Loucy (cell line): ENCODE data around the gene DPP3.

Experiments used
- EZH2phosphoT487 ChIP-seq: fragments of 200-600 bp; IDR thresholded peaks from 2 replicates; pipeline ENCODE4 v1.6.1; 2018; ENCODE audit warnings: antibody characterized with exemption, mild to moderate bottlenecking, moderate library complexity, borderline replicate concordance
- TF ChIP-seq, protein P1 (sequence below): fragments of 200-600 bp; sonication (generic); conservative IDR thresholded peaks from 2 replicates; pipeline ENCODE4 v1.5.1; 2014; ENCODE audit warnings: mild to moderate bottlenecking, antibody characterized with exemption, low read length

GRCh38 chr11:66494458-66494857, 14.2 kb downstream of the DPP3 start:
- TF ChIP-seq, protein P1, sequence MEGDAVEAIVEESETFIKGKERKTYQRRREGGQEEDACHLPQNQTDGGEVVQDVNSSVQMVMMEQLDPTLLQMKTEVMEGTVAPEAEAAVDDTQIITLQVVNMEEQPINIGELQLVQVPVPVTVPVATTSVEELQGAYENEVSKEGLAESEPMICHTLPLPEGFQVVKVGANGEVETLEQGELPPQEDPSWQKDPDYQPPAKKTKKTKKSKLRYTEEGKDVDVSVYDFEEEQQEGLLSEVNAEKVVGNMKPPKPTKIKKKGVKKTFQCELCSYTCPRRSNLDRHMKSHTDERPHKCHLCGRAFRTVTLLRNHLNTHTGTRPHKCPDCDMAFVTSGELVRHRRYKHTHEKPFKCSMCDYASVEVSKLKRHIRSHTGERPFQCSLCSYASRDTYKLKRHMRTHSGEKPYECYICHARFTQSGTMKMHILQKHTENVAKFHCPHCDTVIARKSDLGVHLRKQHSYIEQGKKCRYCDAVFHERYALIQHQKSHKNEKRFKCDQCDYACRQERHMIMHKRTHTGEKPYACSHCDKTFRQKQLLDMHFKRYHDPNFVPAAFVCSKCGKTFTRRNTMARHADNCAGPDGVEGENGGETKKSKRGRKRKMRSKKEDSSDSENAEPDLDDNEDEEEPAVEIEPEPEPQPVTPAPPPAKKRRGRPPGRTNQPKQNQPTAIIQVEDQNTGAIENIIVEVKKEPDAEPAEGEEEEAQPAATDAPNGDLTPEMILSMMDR, result no peak
- no peak for TF ChIP-seq EZH2phosphoT487
